ENCODE measurements around the gene ST8SIA5.

DNA sequence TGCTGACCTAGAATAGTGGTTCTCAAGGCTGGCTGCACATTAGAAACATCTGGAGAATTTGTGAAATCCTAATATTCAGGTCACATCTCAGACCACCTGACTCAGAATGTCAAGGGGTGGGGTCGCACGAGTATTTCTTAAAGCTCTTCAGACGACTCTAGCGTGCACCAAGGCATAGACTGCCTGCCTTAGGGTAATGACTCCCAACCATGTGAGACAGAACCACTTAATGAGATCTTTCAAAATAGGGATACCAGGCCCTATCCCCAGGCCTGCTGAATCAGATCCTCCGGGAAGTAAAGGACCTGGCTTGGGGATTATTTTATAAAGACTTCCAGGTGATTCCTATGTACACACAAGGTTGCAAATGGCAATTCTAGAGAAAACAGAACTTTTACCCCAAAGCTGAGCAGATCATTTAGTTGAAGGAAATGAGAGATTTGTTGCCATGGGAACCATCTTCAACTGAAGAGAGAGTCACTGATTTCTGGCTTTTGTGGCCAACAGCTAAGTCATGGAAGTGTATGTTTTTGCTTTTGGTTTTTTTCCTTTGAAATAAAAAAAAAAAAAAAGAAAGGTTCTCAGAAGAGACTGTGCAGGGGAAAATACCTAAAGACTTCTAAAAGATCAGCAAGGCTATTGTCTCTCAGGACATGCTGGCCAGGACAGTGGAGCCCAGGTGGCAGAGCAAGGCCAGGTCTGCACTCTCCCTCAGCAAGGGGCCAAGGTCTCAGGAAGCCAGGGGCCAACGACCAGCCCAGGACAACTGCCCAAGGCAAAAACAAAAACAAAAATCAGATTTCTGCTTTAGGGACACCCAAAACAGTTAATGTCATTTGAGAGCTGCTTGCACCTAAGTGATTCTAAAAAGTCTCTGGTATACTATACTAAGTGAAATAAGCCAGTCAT lies 84.5 kb downstream of the ST8SIA5 start:
- TF ChIP-seq, protein P1, sequence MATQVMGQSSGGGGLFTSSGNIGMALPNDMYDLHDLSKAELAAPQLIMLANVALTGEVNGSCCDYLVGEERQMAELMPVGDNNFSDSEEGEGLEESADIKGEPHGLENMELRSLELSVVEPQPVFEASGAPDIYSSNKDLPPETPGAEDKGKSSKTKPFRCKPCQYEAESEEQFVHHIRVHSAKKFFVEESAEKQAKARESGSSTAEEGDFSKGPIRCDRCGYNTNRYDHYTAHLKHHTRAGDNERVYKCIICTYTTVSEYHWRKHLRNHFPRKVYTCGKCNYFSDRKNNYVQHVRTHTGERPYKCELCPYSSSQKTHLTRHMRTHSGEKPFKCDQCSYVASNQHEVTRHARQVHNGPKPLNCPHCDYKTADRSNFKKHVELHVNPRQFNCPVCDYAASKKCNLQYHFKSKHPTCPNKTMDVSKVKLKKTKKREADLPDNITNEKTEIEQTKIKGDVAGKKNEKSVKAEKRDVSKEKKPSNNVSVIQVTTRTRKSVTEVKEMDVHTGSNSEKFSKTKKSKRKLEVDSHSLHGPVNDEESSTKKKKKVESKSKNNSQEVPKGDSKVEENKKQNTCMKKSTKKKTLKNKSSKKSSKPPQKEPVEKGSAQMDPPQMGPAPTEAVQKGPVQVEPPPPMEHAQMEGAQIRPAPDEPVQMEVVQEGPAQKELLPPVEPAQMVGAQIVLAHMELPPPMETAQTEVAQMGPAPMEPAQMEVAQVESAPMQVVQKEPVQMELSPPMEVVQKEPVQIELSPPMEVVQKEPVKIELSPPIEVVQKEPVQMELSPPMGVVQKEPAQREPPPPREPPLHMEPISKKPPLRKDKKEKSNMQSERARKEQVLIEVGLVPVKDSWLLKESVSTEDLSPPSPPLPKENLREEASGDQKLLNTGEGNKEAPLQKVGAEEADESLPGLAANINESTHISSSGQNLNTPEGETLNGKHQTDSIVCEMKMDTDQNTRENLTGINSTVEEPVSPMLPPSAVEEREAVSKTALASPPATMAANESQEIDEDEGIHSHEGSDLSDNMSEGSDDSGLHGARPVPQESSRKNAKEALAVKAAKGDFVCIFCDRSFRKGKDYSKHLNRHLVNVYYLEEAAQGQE (IDR thresholded peaks at IDR 0.05; ENCODE audit: low read depth), result no peak
- no peak for TF ChIP-seq CEBPB (IDR thresholded peaks at IDR 0.05)
- TF ChIP-seq TCF12 (IDR thresholded peaks at IDR 0.05; ENCODE audit: low read depth), result no peak
- no peak for TF ChIP-seq NFIC (IDR thresholded peaks at IDR 0.05)
- no peak for TF ChIP-seq EGR1 (IDR thresholded peaks at IDR 0.05)
- TF ChIP-seq, protein P2, sequence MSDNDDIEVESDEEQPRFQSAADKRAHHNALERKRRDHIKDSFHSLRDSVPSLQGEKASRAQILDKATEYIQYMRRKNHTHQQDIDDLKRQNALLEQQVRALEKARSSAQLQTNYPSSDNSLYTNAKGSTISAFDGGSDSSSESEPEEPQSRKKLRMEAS (IDR thresholded peaks at IDR 0.05), result no peak
- TF ChIP-seq, protein P3, sequence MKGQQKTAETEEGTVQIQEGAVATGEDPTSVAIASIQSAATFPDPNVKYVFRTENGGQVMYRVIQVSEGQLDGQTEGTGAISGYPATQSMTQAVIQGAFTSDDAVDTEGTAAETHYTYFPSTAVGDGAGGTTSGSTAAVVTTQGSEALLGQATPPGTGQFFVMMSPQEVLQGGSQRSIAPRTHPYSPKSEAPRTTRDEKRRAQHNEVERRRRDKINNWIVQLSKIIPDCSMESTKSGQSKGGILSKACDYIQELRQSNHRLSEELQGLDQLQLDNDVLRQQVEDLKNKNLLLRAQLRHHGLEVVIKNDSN (IDR thresholded peaks at IDR 0.05), result no peak
- no peak for TF ChIP-seq YY1 (IDR thresholded peaks at IDR 0.05; ENCODE audit: low read depth)
- no peak for TF ChIP-seq EP300 (IDR thresholded peaks at IDR 0.05; ENCODE audit: borderline replicate concordance)
- no peak for TF ChIP-seq FOXM1 (IDR thresholded peaks at IDR 0.05; ENCODE audit: borderline replicate concordance, low read depth)
- TF ChIP-seq RAD21 (IDR thresholded peaks at IDR 0.05; ENCODE audit: low read depth), result no peak
